ENCODE data around the gene DSTYK. TPM values are rescaled to one million over a fixed set of nuclear protein-coding genes. Genes with fewer than 3 reads are reported as not detected.

The DSTYK gene
- polyA plus RNA-seq, 1 of the 3 experiments (the other 2 are of a cell fraction): 4.4 TPM

- 0 out of 2 replicates have a peak, but pooled peaks have one; percentile 3 for TF ChIP-seq PBX3 (IDR thresholded peaks at IDR 0.05)
- no peak for TF ChIP-seq RCOR1 (IDR thresholded peaks at IDR 0.05; ENCODE audit: low read length)
- TF ChIP-seq YY1 (IDR thresholded peaks at IDR 0.05; ENCODE audit: low read depth): no peak
- TF ChIP-seq JUND (IDR thresholded peaks at IDR 0.05): no peak; the same call in 1 of the 2 replicates
- no peak for TF ChIP-seq RXRA (IDR thresholded peaks at IDR 0.05; ENCODE audit: borderline replicate concordance, low read depth)
- no peak for TF ChIP-seq ZBTB33 (IDR thresholded peaks at IDR 0.05; ENCODE audit: borderline replicate concordance, low read depth)
Measured at GRCh38 chr1:205258719-205259118, 47.2 kb upstream of the DSTYK start (continued).

- Histone ChIP-seq H3K4me3 (ENCODE audit: low read depth in 2 of 2, low read length in 1 of 2) (no peak overlapping the region), H3K27me3 (ENCODE audit: insufficient read depth) (no peaks in the 10 kb centered on the region), H3K36me3 (replicated peaks in 1 of 2; ENCODE audit: control insufficient read depth in 1 of 2, insufficient read depth in 2 of 2, low read length in 1 of 2) (no peaks in the 10 kb centered on the region), H3K9me2 (no peaks in the 10 kb centered on the region), H3K9me3 (no peaks in the 10 kb centered on the region), H3K4me2 (peak overlapping the region; percentile 36; the same call in 1 of the 2 replicates), H3K79me2 (ENCODE audit: insufficient read depth) (no peaks in the 10 kb centered on the region), H3K9ac (peak overlapping the region; percentile 20; the same call in 1 of the 2 replicates), H3K27ac (ENCODE audit: low read depth in 2 of 2, low read length in 1 of 2) (peak overlapping the region; percentile 35 to 64; a peak in 3 of 4 replicates), H4K20me1 (ENCODE audit: insufficient read depth) (no peaks in the 10 kb centered on the region), H3F3A (replicated peaks; ENCODE audit: insufficient read depth) (peaks cover 11% of the 10 kb centered on the region), H3K4me1 (ENCODE audit: control insufficient read depth in 1 of 2, insufficient read depth in 2 of 2, low read depth in 1 of 2, low read length in 1 of 2) (peaks cover 20 to 34% of the 10 kb centered on the region in 2 experiments; a peak in 3 of 4 replicates), H2AFZ (ENCODE audit: low read depth) (peak overlapping the region; percentile 54; the same call in 1 of the 2 replicates)
- ChIA-PET POLR2A (no interaction called here), CTCF (interaction anchor here (1.1 to 38.3 kb wide), 8 partner anchors 15 to 399 kb away, joined by 3 to 1368 read pairs (median 103); partner anchors contain the start of genes NUAK2 and TMCC2)
- no peak for TF ChIP-seq TAF1 (IDR thresholded peaks at IDR 0.05; ENCODE audit: borderline replicate concordance, low read depth, low read length)
- TF ChIP-seq GATA2 (CRISPR knock-in tag; IDR thresholded peaks at IDR 0.05): no peak
- TF ChIP-seq CTCF (IDR thresholded peaks at IDR 0.05): no peak
- no peak for TF ChIP-seq MXI1 (IDR thresholded peaks at IDR 0.05; ENCODE audit: low read depth, low read length)
- no peak for TF ChIP-seq FOSL2 (IDR thresholded peaks at IDR 0.05; ENCODE audit: borderline replicate concordance, low read depth)
- no peak for TF ChIP-seq RXRA (IDR thresholded peaks at IDR 0.05; ENCODE audit: borderline replicate concordance, low read depth)
- no peak for TF ChIP-seq NRF1 (IDR thresholded peaks at IDR 0.05; ENCODE audit: low read depth, low read length)
- no peak for TF ChIP-seq TEAD4 (IDR thresholded peaks at IDR 0.05; ENCODE audit: borderline replicate concordance, insufficient read depth)
- TF ChIP-seq USF1 (IDR thresholded peaks at IDR 0.05; ENCODE audit: borderline replicate concordance, low read depth): no peak
- no peak for TF ChIP-seq POLR2AphosphoS5 (IDR thresholded peaks at IDR 0.05; ENCODE audit: low read depth, low read length)
- TF ChIP-seq MAX (IDR thresholded peaks at IDR 0.05; ENCODE audit: low read depth): no peak
- TF ChIP-seq RAD21 (IDR thresholded peaks at IDR 0.05; ENCODE audit: low read length): no peak
- no peak for TF ChIP-seq EP300 (IDR thresholded peaks at IDR 0.05; ENCODE audit: borderline replicate concordance in 1 of 2, low read depth in 1 of 2, low read length in 1 of 2)
- TF ChIP-seq ELF1 (IDR thresholded peaks at IDR 0.05): no peak
- no peak for TF ChIP-seq ZBTB33 (IDR thresholded peaks at IDR 0.05; ENCODE audit: borderline replicate concordance, low read depth)
- DNase-seq: no peak
- 93% methylated on average over 5 of the region's 7 CpGs for WGBS (ENCODE audit: low lambda C conversion rate)
Measured at GRCh38 chr1:205258261-205258691, 46.8 kb upstream of the DSTYK start.

All from SK-N-SH (cell line).